ENCODE data around the gene RASSF8.

Gene RASSF8

GRCh38 chr12:25970082-25970481, 11.6 kb downstream of the RASSF8 start:
- H3K27me3 ChIP-seq (ENCODE audit: low read depth, low read length) = 0 out of 2 replicates have a peak, but pooled peaks cover 5% of the 10 kb centered on the region
- peaks cover 17% of the 10 kb centered on the region for H3K79me2 ChIP-seq (ENCODE audit: low read length)
- peaks cover 2% of the 10 kb centered on the region for H3K36me3 ChIP-seq (replicated peaks; ENCODE audit: low read depth, low read length)
- no peak overlapping the region for H3K4me2 ChIP-seq (ENCODE audit: low read length)
- no peak overlapping the region for H3K27ac ChIP-seq (ENCODE audit: low read length)
- H2AFZ ChIP-seq (ENCODE audit: low read depth, low read length) = no peak overlapping the region
- H3K9ac ChIP-seq (ENCODE audit: low read length) = no peak overlapping the region
- no peaks in the 10 kb centered on the region for H3K9me3 ChIP-seq (ENCODE audit: insufficient read depth, low read length)
- no peaks in the 10 kb centered on the region for H4K20me1 ChIP-seq (ENCODE audit: insufficient read depth, low read length)
- H3K4me3 ChIP-seq (ENCODE audit: low read length) = no peak overlapping the region
- TF ChIP-seq EZH2phosphoT487 (IDR thresholded peaks at IDR 0.05; ENCODE audit: low read depth) (no peak), CTCF (IDR thresholded peaks at IDR 0.05; ENCODE audit: low read depth, low read length) (no peak)
- H3K4me1 ChIP-seq (ENCODE audit: low read length) = peaks cover 19% of the 10 kb centered on the region

DNA sequence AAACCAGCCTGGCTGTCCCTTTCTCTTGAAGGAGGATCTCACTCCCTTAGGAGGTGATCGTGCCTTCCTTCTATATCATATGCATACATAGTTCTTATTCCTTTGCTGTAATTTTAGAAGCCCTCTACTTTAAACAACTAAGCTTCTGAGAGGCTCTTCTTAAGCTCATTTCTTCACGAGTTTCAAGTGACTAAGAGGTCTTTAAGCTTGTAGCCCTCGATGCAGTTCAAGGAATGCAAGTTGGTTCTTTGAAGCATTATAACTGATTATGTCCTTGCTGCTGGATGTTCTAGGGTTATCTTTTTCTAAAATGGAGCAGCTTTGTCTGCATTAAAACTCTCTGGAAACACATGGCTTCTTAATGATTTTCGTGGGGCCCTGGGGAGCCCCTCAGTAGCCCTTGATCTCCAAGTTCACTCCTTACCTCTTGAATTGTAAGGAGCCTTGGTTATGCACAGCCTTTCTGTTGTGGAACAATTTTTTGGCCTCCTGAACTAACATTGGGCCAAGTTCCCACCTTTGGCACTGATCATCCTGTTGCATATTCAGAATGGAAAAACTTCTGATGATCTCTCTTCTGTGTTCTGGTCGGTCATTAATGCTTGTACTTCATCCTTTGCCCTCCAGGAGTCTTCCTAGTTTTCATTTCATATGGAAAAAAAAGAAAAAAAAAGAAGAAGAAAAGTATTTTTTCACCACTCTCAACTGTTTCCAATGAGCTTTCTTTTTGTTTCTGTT, 12.6 kb downstream of the RASSF8 start:
- peaks cover 17% of the 10 kb centered on the region for H3K79me2 ChIP-seq (ENCODE audit: low read length)
- TF ChIP-seq EZH2phosphoT487 (IDR thresholded peaks at IDR 0.05; ENCODE audit: low read depth) (no peak), CTCF (IDR thresholded peaks at IDR 0.05; ENCODE audit: low read depth, low read length) (no peak)

DNA sequence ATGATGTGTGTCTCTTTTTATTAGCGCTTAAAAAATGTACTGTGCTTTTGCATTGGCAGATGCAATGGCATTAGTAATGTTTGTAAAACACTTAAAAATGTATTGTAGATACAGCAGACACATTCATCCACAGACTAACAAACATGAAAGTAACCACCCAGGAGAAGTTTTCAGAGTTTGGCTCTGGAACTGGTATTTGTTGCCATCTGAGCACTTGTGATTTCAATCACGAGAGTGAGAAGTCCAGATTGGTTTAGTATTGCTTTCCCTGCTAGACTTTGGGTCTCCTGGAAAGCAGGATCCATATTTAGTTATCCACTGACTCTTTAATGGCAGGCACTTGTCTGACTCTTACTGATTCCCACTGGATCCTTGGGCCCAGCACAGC, 13.2 kb downstream of the RASSF8 start:
- Histone ChIP-seq H3K9me3 (ENCODE audit: insufficient read depth, low read length) (no peaks in the 10 kb centered on the region), H3K4me1 (ENCODE audit: low read length) (peaks cover 19% of the 10 kb centered on the region), H3K36me3 (replicated peaks; ENCODE audit: low read depth, low read length) (no peaks in the 10 kb centered on the region), H3K4me2 (ENCODE audit: low read length) (no peak overlapping the region), H3K27ac (ENCODE audit: low read length) (no peak overlapping the region), H3K27me3 (ENCODE audit: low read depth, low read length) (0 out of 2 replicates have a peak, but pooled peaks cover 5% of the 10 kb centered on the region), H2AFZ (ENCODE audit: low read depth, low read length) (no peak overlapping the region), H3K4me3 (ENCODE audit: low read length) (no peak overlapping the region), H4K20me1 (ENCODE audit: insufficient read depth, low read length) (no peaks in the 10 kb centered on the region), H3K9ac (ENCODE audit: low read length) (no peak overlapping the region), H3K79me2 (ENCODE audit: low read length) (peaks cover 17% of the 10 kb centered on the region)
- TF ChIP-seq CTCF (IDR thresholded peaks at IDR 0.05; ENCODE audit: low read depth, low read length) (no peak), EZH2phosphoT487 (IDR thresholded peaks at IDR 0.05; ENCODE audit: low read depth) (no peak)

More for the DNA sequence above, 12.6 kb downstream of the RASSF8 start:
- Histone ChIP-seq H3K27me3 (ENCODE audit: low read depth, low read length) (0 out of 2 replicates have a peak, but pooled peaks cover 5% of the 10 kb centered on the region), H3K4me2 (ENCODE audit: low read length) (no peak overlapping the region), H3K4me3 (ENCODE audit: low read length) (no peak overlapping the region), H3K4me1 (ENCODE audit: low read length) (peaks cover 19% of the 10 kb centered on the region), H3K27ac (ENCODE audit: low read length) (no peak overlapping the region), H3K9me3 (ENCODE audit: insufficient read depth, low read length) (no peaks in the 10 kb centered on the region), H2AFZ (ENCODE audit: low read depth, low read length) (no peak overlapping the region), H3K36me3 (replicated peaks; ENCODE audit: low read depth, low read length) (no peaks in the 10 kb centered on the region), H4K20me1 (ENCODE audit: insufficient read depth, low read length) (no peaks in the 10 kb centered on the region), H3K9ac (ENCODE audit: low read length) (no peak overlapping the region)

GRCh38 chr12:25972783-25973182, 14.3 kb downstream of the RASSF8 start:
- no peaks in the 10 kb centered on the region for H4K20me1 ChIP-seq (ENCODE audit: insufficient read depth, low read length)
- no peak for TF ChIP-seq CTCF (IDR thresholded peaks at IDR 0.05; ENCODE audit: low read depth, low read length)
- no peak for TF ChIP-seq EZH2phosphoT487 (IDR thresholded peaks at IDR 0.05; ENCODE audit: low read depth)
- peaks cover 15% of the 10 kb centered on the region for H3K79me2 ChIP-seq (ENCODE audit: low read length)
- H2AFZ ChIP-seq (ENCODE audit: low read depth, low read length) = no peak overlapping the region
- no peak overlapping the region for H3K4me3 ChIP-seq (ENCODE audit: low read length)
- H3K36me3 ChIP-seq (replicated peaks; ENCODE audit: low read depth, low read length) = no peaks in the 10 kb centered on the region
- no peak overlapping the region for H3K27ac ChIP-seq (ENCODE audit: low read length)
- H3K4me1 ChIP-seq (ENCODE audit: low read length) = peaks cover 21% of the 10 kb centered on the region
- H3K4me2 ChIP-seq (ENCODE audit: low read length) = no peak overlapping the region
- H3K9me3 ChIP-seq (ENCODE audit: insufficient read depth, low read length) = no peaks in the 10 kb centered on the region
- H3K27me3 ChIP-seq (ENCODE audit: low read depth, low read length) = 0 out of 2 replicates have a peak, but pooled peaks cover 5% of the 10 kb centered on the region
- no peak overlapping the region for H3K9ac ChIP-seq (ENCODE audit: low read length)
